HG03045 (cell line): ENCODE measurements around the gene CD83.
"Not testable (repeated sequence)": the region's sequence is repeated elsewhere in the genome, so short reads cannot be mapped to it uniquely, and the experiment has no call there.

Experiments used
- ATAC-seq: cut with Tn5 transposase; IDR thresholded peaks from one replicate; pipeline ENCODE4 v1.9.1; 2021; ENCODE audit warnings: mild to moderate bottlenecking, moderate library complexity; ENCODE audit not compliant: unreplicated experiment

Gene CD83

GRCh38 chr6:14117158-14118090 is at the start of gene CD83:
Gene CD83 (plus strand): TSS chr6:14117772. CDS start chr6:14117812, 40 bp downstream.
- ATAC-seq, result peak; percentile 73

- no peak for ATAC-seq
Observed at GRCh38 chr6:14068133-14068532, 49.4 kb upstream of the CD83 start.

- ATAC-seq, result no peak
Observed at GRCh38 chr6:14068623-14069022, 48.9 kb upstream of the CD83 start.

GRCh38 chr6:14070457-14070856 is 47.1 kb upstream of the CD83 start:
- no peak for ATAC-seq

GRCh38 chr6:14072084-14072483 is 45.5 kb upstream of the CD83 start:
- ATAC-seq, result no peak

GRCh38 chr6:14073561-14074354 is 43.8 kb upstream of the CD83 start:
- not testable (repeated sequence) for ATAC-seq

GRCh38 chr6:14074476-14075094 is 43.0 kb upstream of the CD83 start:
- no peak for ATAC-seq

GRCh38 chr6:14075095-14075503 is 42.5 kb upstream of the CD83 start:
- peak; percentile 89 for ATAC-seq

GRCh38 chr6:14077193-14077867 is 40.2 kb upstream of the CD83 start:
- ATAC-seq, result no peak

- no peak for ATAC-seq
Observed at GRCh38 chr6:14079433-14079832, 38.1 kb upstream of the CD83 start.

- no peak for ATAC-seq
Observed at GRCh38 chr6:14079971-14080370, 37.6 kb upstream of the CD83 start.

- no peak for ATAC-seq
Observed at GRCh38 chr6:14081126-14081525, 36.4 kb upstream of the CD83 start.

GRCh38 chr6:14082771-14083170 is 34.8 kb upstream of the CD83 start:
- ATAC-seq, result no peak

- no peak for ATAC-seq
Observed at GRCh38 chr6:14083262-14083661, 34.3 kb upstream of the CD83 start.

GRCh38 chr6:14083751-14084150 is 33.8 kb upstream of the CD83 start:
- ATAC-seq, result no peak

- no peak for ATAC-seq
Observed at GRCh38 chr6:14084388-14084787, 33.2 kb upstream of the CD83 start.

GRCh38 chr6:14085176-14085787 is 32.3 kb upstream of the CD83 start:
- no peak for ATAC-seq

GRCh38 chr6:14086701-14087100 is 30.9 kb upstream of the CD83 start:
- ATAC-seq, result no peak

GRCh38 chr6:14088600-14089192 is 28.9 kb upstream of the CD83 start:
- ATAC-seq, result no peak

- peak; percentile 50 for ATAC-seq
Observed at GRCh38 chr6:14089224-14089623, 28.3 kb upstream of the CD83 start.
